ENCODE measurements around the gene ASTE1. TPM values are rescaled to one million over a fixed set of nuclear protein-coding genes. Genes with fewer than 3 reads are reported as not detected.

The ASTE1 gene
- total and polyA plus RNA-seq, 10 of the 15 experiments (the other 5 are each of a cell fraction or from before 2014, with no cell fraction given): 5.1 to 12.0 (median 8.2) TPM

DNA sequence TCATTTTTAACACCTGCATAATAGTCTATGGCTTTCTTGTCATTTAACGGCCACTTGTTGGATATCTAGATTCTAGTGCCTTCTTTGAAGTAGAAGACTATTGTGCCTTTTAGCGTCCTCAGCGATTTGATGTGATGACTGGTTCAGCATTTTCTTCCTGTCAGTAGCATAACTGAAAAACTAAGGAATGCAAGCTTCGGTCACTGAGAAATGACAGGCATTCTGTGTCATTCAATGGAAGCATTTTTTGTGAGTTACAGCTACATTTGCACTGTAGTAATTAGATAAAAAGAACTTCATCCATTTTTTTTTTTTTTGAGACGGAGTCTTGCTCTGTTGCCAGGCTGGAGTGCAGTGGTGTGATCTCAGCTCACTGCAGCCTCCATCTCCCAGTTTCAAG, 10.4 kb upstream of the ASTE1 start:
- in situ Hi-C loops (cut with MboI): no loop called here
- FAIRE-seq: no peak
- 76% methylated on average over 5 of the region's 5 CpGs for WGBS (ENCODE audit: insufficient coverage, insufficient replicate concordance, low lambda C conversion rate, missing lambda C conversion rate)

More for the DNA sequence above, 10.4 kb upstream of the ASTE1 start:
- H3K27ac ChIP-seq (ENCODE audit: control insufficient read depth, insufficient read depth): no peak overlapping the region
- BruUV-seq (replicated peaks): no TSS peak
- H3K9me3 ChIP-seq (replicated peaks; ENCODE audit: control insufficient read depth, insufficient read depth, low read length): no peaks in the 10 kb centered on the region
- ChIA-PET SMC1A (ENCODE audit: uncharacterized antibody, unreplicated experiment) (interaction anchor here (0.6 to 1.6 kb wide), 4 partner anchors 12 to 243 kb away, joined by 3 to 5 read pairs (median 4); no protein-coding TSS in a partner anchor), CTCF (interaction anchor here (0.7 to 1.6 kb wide), 8 partner anchors 9 to 410 kb away, joined by 3 to 5 read pairs (median 3); partner anchors contain the start of genes ASTE1 and NEK11), RAD21 (ENCODE audit: unreplicated experiment) (interaction anchor here (1.3 kb wide), 1 partner anchor 993 kb away, joined by 4 read pairs; no protein-coding TSS in a partner anchor), POLR2A (no interaction called here)
- no peaks in the 10 kb centered on the region for H3K4me1 ChIP-seq (ENCODE audit: control insufficient read depth, insufficient read depth, low read length)
- ATAC-seq (no peak), DNase-seq (ENCODE audit: low read depth, low spot score) (no peak)
- no peaks in the 10 kb centered on the region for H3K27me3 ChIP-seq (replicated peaks in 1 of 2; ENCODE audit: control insufficient read depth in 2 of 2, insufficient read depth in 2 of 2, low read length in 1 of 2)
- no peaks in the 10 kb centered on the region for H3K36me3 ChIP-seq (ENCODE audit: control insufficient read depth in 2 of 2, insufficient read depth in 2 of 2, low read length in 1 of 2)
- no peak overlapping the region for H3K4me3 ChIP-seq
- no peaks in the 10 kb centered on the region for H3K79me2 ChIP-seq (ENCODE audit: control insufficient read depth, insufficient read depth, low read length)
- intact Hi-C loops (cut with micrococcal nuclease; ENCODE audit: unreplicated experiment): loop anchor here (10.0 kb wide), 2 partner anchors 508 to 678 kb away; no protein-coding TSS in a partner anchor
- TF ChIP-seq, protein P1, sequence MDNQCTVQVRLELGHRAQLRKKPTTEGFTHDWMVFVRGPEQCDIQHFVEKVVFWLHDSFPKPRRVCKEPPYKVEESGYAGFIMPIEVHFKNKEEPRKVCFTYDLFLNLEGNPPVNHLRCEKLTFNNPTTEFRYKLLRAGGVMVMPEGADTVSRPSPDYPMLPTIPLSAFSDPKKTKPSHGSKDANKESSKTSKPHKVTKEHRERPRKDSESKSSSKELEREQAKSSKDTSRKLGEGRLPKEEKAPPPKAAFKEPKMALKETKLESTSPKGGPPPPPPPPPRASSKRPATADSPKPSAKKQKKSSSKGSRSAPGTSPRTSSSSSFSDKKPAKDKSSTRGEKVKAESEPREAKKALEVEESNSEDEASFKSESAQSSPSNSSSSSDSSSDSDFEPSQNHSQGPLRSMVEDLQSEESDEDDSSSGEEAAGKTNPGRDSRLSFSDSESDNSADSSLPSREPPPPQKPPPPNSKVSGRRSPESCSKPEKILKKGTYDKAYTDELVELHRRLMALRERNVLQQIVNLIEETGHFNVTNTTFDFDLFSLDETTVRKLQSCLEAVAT (IDR thresholded peaks at IDR 0.05): no peak
- TF ChIP-seq TCF3 (IDR thresholded peaks at IDR 0.05; ENCODE audit: borderline replicate concordance, insufficient read depth, low read depth, low read length): no peak
- no peak for TF ChIP-seq SUPT20H (IDR thresholded peaks at IDR 0.05; ENCODE audit: borderline replicate concordance, control insufficient read depth, low read depth, low read length)
- no peak for TF ChIP-seq RUNX3 (IDR thresholded peaks at IDR 0.05; ENCODE audit: low read length)
- no peak for TF ChIP-seq SMAD1 (IDR thresholded peaks at IDR 0.05; ENCODE audit: low read depth, partially characterized antibody)
- no peak for TF ChIP-seq SIN3A (IDR thresholded peaks at IDR 0.05; ENCODE audit: low read depth, low read length)
- H4K20me1 ChIP-seq (ENCODE audit: control insufficient read depth, insufficient read depth): no peaks in the 10 kb centered on the region
- H3K9ac ChIP-seq (ENCODE audit: control insufficient read depth, insufficient read depth, low read length): no peak overlapping the region
- no peak overlapping the region for H2AFZ ChIP-seq (ENCODE audit: control insufficient read depth, low read depth, low read length)
- no peak overlapping the region for H3K4me2 ChIP-seq (ENCODE audit: control insufficient read depth, insufficient read depth)

Data from GM12878 (cell line).